Body of pancreas (tissue), 4 donors: ENCODE measurements around the gene UBN2. TPM values are rescaled to one million over a fixed set of nuclear protein-coding genes. Genes with fewer than 3 reads are reported as not detected.

Source experiments
- ATAC-seq: fragments of 150-250 bp; one replicate; pipeline ENCODE4 v1.9.1; 2016
- DNase-seq, 4 donors: peaks; one replicate each; pipeline ENCODE4 v3.0.0-alpha.2; 2019
- H3K27ac ChIP-seq, 4 donors: fragments of 200-600 bp; sonication (generic); 1 replicate in 3 of 4; 2 replicates in 1 of 4; pipeline versions ENCODE4 v1.5.1 to v1.6.1; 2016 to 2019; ENCODE audit warnings: mild to moderate bottlenecking in 1 of 4, mixed read lengths in 1 of 4, moderate library complexity in 1 of 4
- H3K27me3 ChIP-seq, 2 donors: fragments of 200-600 bp; sonication (generic); one replicate each; pipeline ENCODE4 v1.6.0; 2016; ENCODE audit warnings: mild to moderate bottlenecking in 1 of 2
- H3K36me3 ChIP-seq, 2 donors: fragments of 200-600 bp; sonication (generic); replicated peaks in 1 of 2; 2 replicates each; pipeline ENCODE4 v1.5.1; 2016; ENCODE audit warnings: low read depth in 2 of 2; ENCODE audit not compliant: insufficient read depth in 1 of 2
- H3K4me1 ChIP-seq: fragments of 200-600 bp; sonication (generic); one replicate; pipeline ENCODE4 v1.6.0; 2016
- H3K4me3 ChIP-seq, 2 donors: fragments of 200-600 bp; sonication (generic); 1 replicate in 1 of 2; 2 replicates in 1 of 2; pipeline ENCODE4 v1.5.1; 2016 to 2019
- H3K9me3 ChIP-seq, 3 donors: fragments of 200-600 bp; sonication (generic); 1 replicate in 2 of 3; 2 replicates in 1 of 3; pipeline ENCODE4 v1.5.1; 2016
- POLR2A ChIP-seq, 3 donors: fragments of 450-650 bp; IDR thresholded peaks; one replicate each; pipeline ENCODE4 v1.6.1; 2016; ENCODE audit warnings: antibody characterized with exemption in 3 of 3, mild to moderate bottlenecking in 2 of 3
- WGBS, 2 donors: methylation state at CpG; one replicate each; pipeline ENCODE4 v1.1.5; 2017; 5-methylcytosine and 5-hydroxymethylcytosine counted together
- intact Hi-C: fragments of 100-400 bp; cut with DNase I; formaldehyde crosslinking; loops from one replicate; pipeline ENCODE4 v1.15.1; 2023
- total RNA-seq, 2 donors: library from RNA; depleted of rRNA; stranded (reverse); fragments of >200 nt; gene quantifications; one replicate each; pipeline ENCODE4 v1.1.0, GENCODE V29; 2016
- TF ChIP-seq, protein P1 (sequence below), 7 experiments: fragments of 450-650 bp in 4 of 7; fragments of 200-600 bp in 3 of 7; sonication (generic) in 3 of 7; IDR thresholded peaks; one replicate each; pipeline ENCODE4 v1.5.1; 2016 to 2019; ENCODE audit warnings: antibody characterized with exemption in 7 of 7

UBN2 gene
- total RNA-seq, 2 donors from 2014 or later = 14.0 to 15.5 TPM

DNA sequence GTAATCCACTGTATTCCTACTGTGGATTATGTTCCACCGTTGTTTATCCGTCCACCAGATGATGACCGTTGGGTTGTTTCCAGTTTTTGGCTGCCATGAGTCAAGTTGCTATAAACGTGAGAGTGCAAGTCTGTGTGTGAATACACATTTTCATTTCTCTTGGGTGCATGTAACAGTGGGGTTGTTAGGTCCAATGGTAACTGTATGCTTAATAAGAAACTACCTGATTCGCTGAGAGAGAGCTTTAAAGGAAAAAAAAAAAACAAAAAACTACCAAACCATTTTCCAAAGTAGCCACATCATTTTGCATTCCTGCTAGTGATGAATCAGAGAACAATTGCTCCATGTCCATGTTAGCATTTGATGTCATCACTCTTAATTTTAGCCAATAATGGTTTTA lies 15.9 kb downstream of the UBN2 start:
- no peak overlapping the region for H3K4me3 ChIP-seq
- DNase-seq (no peak), ATAC-seq (no peak)
- intact Hi-C loops = no loop called here
- no peak overlapping the region for H3K27ac ChIP-seq
- peaks cover 0 to 9% of the 10 kb centered on the region in 2 donors for H3K36me3 ChIP-seq
- no peaks in the 10 kb centered on the region for H3K9me3 ChIP-seq
- peaks cover 13% of the 10 kb centered on the region for H3K4me1 ChIP-seq
- TF ChIP-seq, protein P1, sequence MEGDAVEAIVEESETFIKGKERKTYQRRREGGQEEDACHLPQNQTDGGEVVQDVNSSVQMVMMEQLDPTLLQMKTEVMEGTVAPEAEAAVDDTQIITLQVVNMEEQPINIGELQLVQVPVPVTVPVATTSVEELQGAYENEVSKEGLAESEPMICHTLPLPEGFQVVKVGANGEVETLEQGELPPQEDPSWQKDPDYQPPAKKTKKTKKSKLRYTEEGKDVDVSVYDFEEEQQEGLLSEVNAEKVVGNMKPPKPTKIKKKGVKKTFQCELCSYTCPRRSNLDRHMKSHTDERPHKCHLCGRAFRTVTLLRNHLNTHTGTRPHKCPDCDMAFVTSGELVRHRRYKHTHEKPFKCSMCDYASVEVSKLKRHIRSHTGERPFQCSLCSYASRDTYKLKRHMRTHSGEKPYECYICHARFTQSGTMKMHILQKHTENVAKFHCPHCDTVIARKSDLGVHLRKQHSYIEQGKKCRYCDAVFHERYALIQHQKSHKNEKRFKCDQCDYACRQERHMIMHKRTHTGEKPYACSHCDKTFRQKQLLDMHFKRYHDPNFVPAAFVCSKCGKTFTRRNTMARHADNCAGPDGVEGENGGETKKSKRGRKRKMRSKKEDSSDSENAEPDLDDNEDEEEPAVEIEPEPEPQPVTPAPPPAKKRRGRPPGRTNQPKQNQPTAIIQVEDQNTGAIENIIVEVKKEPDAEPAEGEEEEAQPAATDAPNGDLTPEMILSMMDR (IDR thresholded peaks at IDR 0.05) = no peak
- no peak for TF ChIP-seq POLR2A (IDR thresholded peaks at IDR 0.05)
- WGBS, 2 donors = 78 to 87% methylated on average over 5 of the region's 5 CpGs
- H3K27me3 ChIP-seq = no peaks in the 10 kb centered on the region

DNA sequence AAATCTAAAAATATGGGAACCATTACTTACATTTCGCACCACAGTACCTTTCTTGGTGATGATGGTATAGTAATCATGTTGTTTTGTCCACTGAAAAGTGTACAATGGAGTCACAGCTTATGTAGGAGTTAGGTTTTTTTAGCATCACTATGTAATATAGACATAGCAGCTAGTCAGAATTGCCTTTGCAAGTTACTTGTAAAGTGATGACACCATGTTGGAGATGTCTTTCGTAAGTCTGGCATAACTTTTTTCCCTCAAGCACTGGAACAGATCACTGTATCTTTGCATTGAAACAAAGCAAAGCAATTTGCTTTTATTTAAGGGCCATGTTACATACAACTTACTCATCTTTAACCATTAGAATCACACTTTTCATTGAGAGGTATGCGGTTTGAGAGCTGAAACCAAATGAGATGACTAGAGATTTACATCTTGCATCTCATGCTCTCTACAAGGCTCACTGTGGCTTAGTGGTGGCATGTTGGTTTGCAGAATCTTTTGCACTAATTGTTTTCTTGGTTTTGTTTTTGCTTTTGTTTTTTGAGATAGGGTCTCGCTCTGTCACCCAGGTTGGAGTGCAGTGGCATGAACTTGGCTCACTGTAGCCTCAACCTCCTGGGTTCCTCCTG lies 18.3 kb downstream of the UBN2 start:
- Histone ChIP-seq H3K27me3 (no peaks in the 10 kb centered on the region), H3K27ac (no peak overlapping the region), H3K36me3 (peaks cover 0 to 13% of the 10 kb centered on the region in 2 donors), H3K4me1 (no peaks in the 10 kb centered on the region), H3K4me3 (no peak overlapping the region), H3K9me3 (no peaks in the 10 kb centered on the region)
- no peak for TF ChIP-seq POLR2A (IDR thresholded peaks at IDR 0.05)
- TF ChIP-seq, protein P1 (IDR thresholded peaks at IDR 0.05) = no peak
- 89 to 97% methylated on average over 4 of the region's 4 CpGs for WGBS, 2 donors
- intact Hi-C loops = no loop called here
- DNase-seq (no peak), ATAC-seq (no peak)

DNA sequence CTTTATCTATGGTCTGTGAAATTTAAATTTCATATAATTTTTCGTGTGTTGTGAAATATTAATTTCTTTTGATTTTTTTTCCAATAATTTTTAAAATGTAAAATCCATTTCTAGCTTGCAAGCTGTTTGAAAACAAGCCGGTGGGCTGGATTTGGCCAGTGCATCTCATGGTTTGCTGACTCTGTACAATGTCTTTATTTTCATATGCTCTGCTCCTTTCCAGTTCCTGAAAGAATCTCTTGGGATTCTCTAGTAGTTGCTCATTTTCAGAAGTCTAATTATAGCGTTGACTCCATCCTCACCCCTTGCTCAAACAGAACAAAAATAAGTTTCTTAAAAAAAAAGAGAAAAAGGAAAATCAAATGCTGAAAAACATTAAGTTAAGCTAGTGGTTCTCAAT lies 21.4 kb downstream of the UBN2 start:
- Histone ChIP-seq H3K27me3 (no peaks in the 10 kb centered on the region), H3K27ac (no peak overlapping the region), H3K4me3 (no peak overlapping the region), H3K36me3 (peaks cover 0 to 9% of the 10 kb centered on the region in 2 donors), H3K4me1 (peaks cover 8% of the 10 kb centered on the region), H3K9me3 (no peaks in the 10 kb centered on the region)
- WGBS, 2 donors = 87 to 88% methylated on average over 3 of the region's 3 CpGs
- intact Hi-C loops = loop anchor here (10.0 kb wide), 1 partner anchor 58 kb away; no protein-coding TSS in a partner anchor
- TF ChIP-seq POLR2A (IDR thresholded peaks at IDR 0.05) = no peak
- TF ChIP-seq, protein P1 (IDR thresholded peaks at IDR 0.05) = no peak
- DNase-seq = no peak
- no peak for ATAC-seq

DNA sequence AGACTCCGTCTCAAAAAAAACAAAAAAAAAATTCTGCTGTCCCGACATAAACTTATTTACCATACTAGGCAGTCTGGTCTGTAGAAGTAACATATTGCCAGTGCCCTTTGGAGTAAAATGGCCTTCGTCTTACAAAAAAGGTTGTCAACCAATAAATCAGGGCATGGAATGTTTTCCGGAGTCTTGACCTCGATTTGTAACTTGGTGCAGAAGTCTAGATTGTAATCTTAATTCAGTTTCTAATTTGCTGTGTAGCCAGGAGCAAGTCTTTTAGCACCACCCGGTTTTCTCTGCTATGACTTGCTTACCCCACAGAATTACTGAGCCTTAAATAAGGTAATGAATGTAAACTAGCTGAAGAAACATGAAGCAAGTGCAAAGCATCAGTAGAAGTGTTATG lies 23.2 kb downstream of the UBN2 start:
- TF ChIP-seq POLR2A (IDR thresholded peaks at IDR 0.05) = no peak
- TF ChIP-seq, protein P1 (IDR thresholded peaks at IDR 0.05) = no peak

DNA sequence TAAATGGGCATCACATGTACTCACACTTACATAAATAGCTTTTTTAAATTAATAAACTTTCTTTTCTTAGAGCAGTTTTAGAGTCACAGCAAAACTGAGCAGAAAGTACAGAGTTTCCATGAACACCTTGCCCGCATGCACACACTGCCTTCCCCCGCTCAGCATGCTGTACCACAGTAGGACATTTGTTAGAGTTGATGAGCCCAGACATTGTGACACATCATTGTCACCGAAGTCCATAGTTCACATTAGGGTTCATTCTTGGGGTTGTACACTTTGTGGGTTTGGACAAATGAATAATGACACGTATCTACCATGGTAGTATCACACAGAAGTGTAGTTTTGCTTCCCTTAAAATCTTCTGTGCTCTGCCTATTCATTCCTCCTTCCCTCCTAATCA lies 23.7 kb downstream of the UBN2 start:
- no peak for DNase-seq
- Histone ChIP-seq H3K27me3 (no peaks in the 10 kb centered on the region), H3K4me1 (peaks cover 8% of the 10 kb centered on the region), H3K9me3 (no peaks in the 10 kb centered on the region), H3K4me3 (no peak overlapping the region), H3K27ac (no peak overlapping the region), H3K36me3 (peaks cover 0 to 14% of the 10 kb centered on the region in 2 donors)
- 92 to 99% methylated on average over 4 of the region's 4 CpGs for WGBS, 2 donors
- intact Hi-C loops = loop anchor here (10.0 kb wide), 1 partner anchor 60 kb away; no protein-coding TSS in a partner anchor
- no peak for ATAC-seq
- TF ChIP-seq, protein P1 (IDR thresholded peaks at IDR 0.05) = no peak
- no peak for TF ChIP-seq POLR2A (IDR thresholded peaks at IDR 0.05)

More for the DNA sequence above, 23.2 kb downstream of the UBN2 start:
- WGBS, 2 donors = 86 to 90% methylated on average over 6 of the region's 6 CpGs
- no peaks in the 10 kb centered on the region for H3K9me3 ChIP-seq
- intact Hi-C loops = loop anchor here (10.0 kb wide), 1 partner anchor 59 kb away; no protein-coding TSS in a partner anchor
- DNase-seq = no peak
- H3K4me3 ChIP-seq = no peak overlapping the region
- H3K27me3 ChIP-seq = no peaks in the 10 kb centered on the region
- ATAC-seq = no peak
- H3K36me3 ChIP-seq = peaks cover 0 to 12% of the 10 kb centered on the region in 2 donors
- peaks cover 8% of the 10 kb centered on the region for H3K4me1 ChIP-seq
- no peak overlapping the region for H3K27ac ChIP-seq
